GM23248 (cell line): ENCODE data around the gene MUS81.

Experiments used
- EZH2 ChIP-seq: fragments of 200-600 bp; sonication (generic); IDR thresholded peaks from 2 replicates; pipeline ENCODE4 v1.6.1; 2018; ENCODE audit warnings: antibody characterized with exemption, mild to moderate bottlenecking; ENCODE audit not compliant: insufficient read depth, poor library complexity, severe bottlenecking
- EZH2phosphoT487 ChIP-seq: fragments of 200-600 bp; sonication (generic); IDR thresholded peaks from 2 replicates; pipeline ENCODE4 v1.6.1; 2018; ENCODE audit warnings: antibody characterized with exemption, moderate library complexity, mild to moderate bottlenecking, low read depth; ENCODE audit not compliant: insufficient read depth

GRCh38 chr11:65851083-65851579 lies 9.1 kb upstream of the MUS81 start:
- TF ChIP-seq EZH2 (no peak), EZH2phosphoT487 (no peak)
